HG03354 (cell line): ENCODE results near the gene OR10H3.
"Not testable (repeated sequence)": the region's sequence is repeated elsewhere in the genome, so short reads cannot be mapped to it uniquely, and the experiment has no call there.

ENCODE experiments used
- ATAC-seq: cut with Tn5 transposase; IDR thresholded peaks from one replicate; pipeline ENCODE4 v1.9.1; 2021; ENCODE audit warnings: mild to moderate bottlenecking; ENCODE audit not compliant: unreplicated experiment, poor library complexity, severe bottlenecking

OR10H3 gene

GRCh38 chr19:15737722-15738121 is at the start of gene OR10H3:
TSS of gene OR10H3 (plus strand) at chr19:15737985. CDS start at chr19:15741393, 3,408 bp downstream.
- no peak for ATAC-seq

- no peak for ATAC-seq
Measured at GRCh38 chr19:15696654-15697194, 41.1 kb upstream of the OR10H3 start.

GRCh38 chr19:15701757-15702533 is 35.8 kb upstream of the OR10H3 start:
- ATAC-seq = no peak

- no peak for ATAC-seq
Measured at GRCh38 chr19:15702534-15702930, 35.3 kb upstream of the OR10H3 start.

GRCh38 chr19:15714638-15715037 is 23.1 kb upstream of the OR10H3 start:
- ATAC-seq = no peak

GRCh38 chr19:15715642-15716041 is 22.1 kb upstream of the OR10H3 start:
- ATAC-seq = no peak

- no peak for ATAC-seq
Measured at GRCh38 chr19:15717809-15718208, 20.0 kb upstream of the OR10H3 start.

GRCh38 chr19:15721268-15721667 is 16.5 kb upstream of the OR10H3 start:
- ATAC-seq = no peak

- no peak for ATAC-seq
Measured at GRCh38 chr19:15722956-15723355, 14.8 kb upstream of the OR10H3 start.

GRCh38 chr19:15727724-15728123 is 10.1 kb upstream of the OR10H3 start, which contains the start of gene OR10H2:
TSS of gene OR10H2 (plus strand) at chr19:15728024. CDS start at chr19:15728044, 20 bp downstream.
- no peak for ATAC-seq

- ATAC-seq = no peak
Measured at GRCh38 chr19:15730538-15730937, 7.2 kb upstream of the OR10H3 start.

- ATAC-seq = no peak
Measured at GRCh38 chr19:15732388-15732787, 5.4 kb upstream of the OR10H3 start.

- ATAC-seq = no peak
Measured at GRCh38 chr19:15733895-15734294, 3.9 kb upstream of the OR10H3 start.

GRCh38 chr19:15740785-15741184 is 3.0 kb downstream of the OR10H3 start:
- no peak for ATAC-seq

GRCh38 chr19:15748239-15748638 is 10.5 kb downstream of the OR10H3 start:
- ATAC-seq = no peak

- ATAC-seq = no peak
Measured at GRCh38 chr19:15758379-15758778, 20.6 kb downstream of the OR10H3 start.

- no peak for ATAC-seq
Measured at GRCh38 chr19:15759962-15760565, 22.3 kb downstream of the OR10H3 start.

GRCh38 chr19:15769586-15769985 is 31.8 kb downstream of the OR10H3 start:
- no peak for ATAC-seq

GRCh38 chr19:15774159-15774558 is 36.4 kb downstream of the OR10H3 start:
- ATAC-seq = not testable (repeated sequence)

- ATAC-seq = no peak
Measured at GRCh38 chr19:15775249-15775648, 37.5 kb downstream of the OR10H3 start.

GRCh38 chr19:15776264-15776663 is 38.5 kb downstream of the OR10H3 start:
- no peak for ATAC-seq
